Left forelimb (tissue), 1 donor: Measurements from ENCODE around the gene LYSMD3.

Source experiments
- DNase-seq: peaks from one replicate; pipeline ENCODE4 v3.0.0-alpha.2; 2018; ENCODE audit warnings: low spot score

The LYSMD3 gene

DNA sequence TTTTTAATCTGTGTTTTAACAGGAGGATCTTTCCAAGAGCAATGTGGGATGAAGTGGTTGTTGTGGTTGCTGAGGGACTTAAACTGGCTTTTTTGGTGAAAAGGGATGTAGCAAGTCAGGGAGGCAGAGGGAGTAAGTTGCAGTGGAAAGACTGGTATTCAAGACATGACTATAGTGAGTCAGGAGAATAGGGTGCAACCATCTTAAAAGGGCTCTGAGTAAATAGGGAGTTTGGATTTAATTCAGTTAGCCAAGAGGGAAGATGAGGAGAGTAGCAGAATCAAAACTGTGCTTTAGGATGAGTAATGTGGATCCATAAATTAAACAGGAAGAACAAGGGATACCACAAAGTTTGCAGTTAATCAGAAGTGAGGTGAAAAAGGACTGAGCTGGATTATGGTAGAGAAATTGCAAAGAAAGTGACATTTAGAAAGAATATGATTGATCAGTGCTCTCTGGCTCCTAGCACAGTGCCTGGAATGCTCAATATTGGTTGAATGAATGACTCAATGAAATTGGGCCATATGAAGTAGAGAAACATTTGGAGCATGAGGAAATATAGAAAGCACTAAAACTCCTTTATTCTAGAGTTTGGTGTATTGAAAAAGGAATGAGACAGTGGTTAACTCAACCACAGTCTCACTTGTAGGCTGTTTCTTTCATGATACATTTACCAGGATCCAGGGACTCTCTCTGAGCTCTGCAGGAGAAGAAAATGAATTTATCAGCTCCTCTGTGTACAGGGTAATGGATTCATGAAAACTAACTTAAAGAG lies 49.6 kb downstream of the LYSMD3 start:
- no peak for DNase-seq

GRCh38 chr5:90477621-90478215 lies 51.7 kb downstream of the LYSMD3 start:
- no peak for DNase-seq

- no peak for DNase-seq
Measured at GRCh38 chr5:90477073-90477472, 52.3 kb downstream of the LYSMD3 start.

DNA sequence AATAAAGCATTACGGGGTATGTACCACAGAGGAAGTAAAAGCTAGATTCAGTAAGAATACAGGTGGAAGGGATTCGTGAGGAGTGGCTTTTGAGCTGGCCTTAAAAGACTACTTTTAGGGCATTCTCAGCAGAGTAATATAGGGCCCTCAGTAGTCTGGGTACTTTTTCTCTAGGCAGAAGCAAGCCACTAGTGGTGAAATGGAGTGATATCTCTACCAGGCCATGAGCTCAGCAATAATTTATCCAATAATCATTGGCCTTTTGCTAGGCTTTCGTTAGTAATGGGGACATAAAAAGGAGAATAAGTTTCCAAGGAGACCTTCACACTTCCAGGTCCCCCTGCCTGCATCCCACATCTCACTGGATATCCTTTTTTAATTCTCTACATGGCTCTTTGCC lies 53.0 kb downstream of the LYSMD3 start:
- no peak for DNase-seq

- DNase-seq: no peak
Measured at GRCh38 chr5:90475436-90475980, 53.9 kb downstream of the LYSMD3 start.

DNA sequence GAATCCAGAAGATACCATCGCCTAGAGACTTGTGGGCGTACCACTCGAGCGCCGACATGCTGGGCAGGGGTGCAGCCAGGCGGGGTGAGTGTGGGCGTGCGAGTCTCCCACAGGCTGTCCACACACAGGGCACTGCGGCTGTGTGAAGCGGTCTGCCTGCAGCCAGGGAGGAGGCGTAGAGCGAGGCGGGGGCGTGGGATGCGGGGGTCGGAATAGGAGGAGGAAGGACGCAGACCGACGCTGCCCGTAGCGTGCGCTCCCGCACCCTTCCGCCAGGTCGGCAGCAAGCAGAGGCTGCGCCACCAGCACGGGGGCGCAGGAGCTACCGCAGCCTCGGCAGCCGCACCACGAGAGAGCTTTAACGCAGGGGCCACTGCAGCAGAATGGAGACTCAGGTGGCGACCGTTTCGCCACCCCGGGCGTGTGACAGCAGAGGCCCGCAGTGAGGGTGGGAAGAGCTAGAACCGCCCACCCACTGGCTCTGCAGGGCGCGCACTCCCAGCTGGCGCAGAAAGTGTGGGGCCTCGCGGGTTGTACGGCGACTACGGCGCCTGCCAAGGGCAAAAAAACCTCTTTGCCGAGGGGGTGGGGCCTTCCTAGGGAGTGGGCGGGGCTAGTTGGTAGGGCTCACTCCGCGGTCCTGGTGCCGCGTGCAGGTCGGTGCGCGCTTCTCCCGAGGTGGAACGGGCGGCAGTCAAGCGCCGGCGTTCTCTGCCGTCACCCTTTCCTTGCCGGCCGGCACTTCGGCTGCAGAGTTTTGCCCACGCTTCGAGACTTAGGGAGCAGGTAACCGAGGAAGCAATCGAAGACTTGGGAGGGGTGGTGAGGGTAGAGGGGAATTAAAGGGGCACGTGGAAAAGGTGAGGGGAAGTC lies 54.9 kb downstream of the LYSMD3 start, which contains the start of the genes MBLAC2 and POLR3G:
Gene MBLAC2 (minus strand): TSS at position 537 of the 873 bp plus-strand sequence. CDS start 479 bp downstream, at position 58.
Gene POLR3G (plus strand): TSS at position 630 of the 873 bp plus-strand sequence. CDS start 10,704 bp downstream, outside the sequence.
- peak; percentile 93 for DNase-seq

DNA sequence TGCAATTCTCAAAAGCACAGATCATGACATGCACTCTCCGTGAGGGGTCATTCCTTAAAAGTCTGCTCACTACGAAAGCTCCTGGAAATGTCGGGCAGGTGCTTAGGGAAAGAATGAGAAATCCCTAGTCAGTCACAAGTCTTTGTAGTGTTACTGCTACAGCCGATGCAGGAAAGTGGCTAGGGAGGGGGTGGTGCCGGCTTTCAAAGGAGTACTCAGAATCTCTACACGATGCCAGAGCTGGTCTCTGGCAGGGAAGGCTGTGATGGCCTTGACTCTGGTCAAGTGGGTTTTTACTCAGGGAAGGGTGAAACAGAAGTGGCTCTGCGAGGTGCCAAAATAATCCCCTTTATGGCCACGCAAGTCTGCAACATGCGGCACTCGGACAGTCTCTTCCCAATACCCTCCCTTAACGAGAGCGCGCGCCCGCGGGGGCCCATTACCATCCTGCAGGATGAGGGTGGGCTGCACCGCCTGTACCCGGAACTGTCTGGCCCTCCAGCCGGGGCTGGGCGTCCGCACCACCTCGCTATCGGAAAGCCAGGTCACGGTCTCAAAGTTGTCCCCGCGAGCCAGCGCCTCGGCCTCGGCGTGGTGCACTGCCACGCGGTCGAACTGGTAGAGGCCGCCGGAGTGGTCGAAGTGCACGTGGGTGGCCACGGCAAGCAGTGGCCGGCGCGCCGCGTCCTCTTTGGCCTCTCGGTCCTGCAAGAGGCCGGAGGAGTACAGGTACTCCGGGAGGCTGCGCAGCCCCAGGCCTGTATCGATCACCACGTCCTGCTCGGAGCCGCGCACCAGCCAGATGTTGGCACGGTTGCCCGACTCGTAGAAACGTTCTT lies 55.8 kb downstream of the LYSMD3 start:
- no peak for DNase-seq

DNA sequence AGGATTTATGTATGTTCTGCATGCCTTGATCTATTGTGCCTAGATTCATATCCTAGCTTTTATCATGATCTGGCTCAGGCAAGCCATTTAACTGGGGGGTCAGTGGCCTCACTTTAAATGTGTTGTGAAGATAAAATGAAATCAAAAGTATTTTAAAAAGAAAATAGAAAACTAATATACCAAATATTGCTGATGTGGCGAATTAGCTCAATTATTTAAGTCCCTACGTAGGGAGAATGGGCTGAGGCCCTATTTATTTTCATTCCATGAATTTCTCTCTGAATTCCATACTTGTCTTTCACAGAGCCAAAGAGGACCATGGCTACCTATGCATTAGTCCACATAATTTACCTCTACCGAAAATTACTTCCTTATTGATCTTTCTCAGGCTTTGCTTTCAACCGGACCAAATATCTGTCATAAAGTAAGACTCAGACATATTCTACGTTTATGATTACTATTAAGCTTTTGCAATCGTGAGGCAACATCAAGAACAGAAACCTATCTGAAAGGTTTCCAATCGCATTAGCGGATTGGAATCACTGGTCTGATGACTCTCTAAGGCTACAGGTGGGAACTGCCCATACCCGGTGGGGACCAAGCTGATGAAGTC lies 56.5 kb downstream of the LYSMD3 start:
- DNase-seq: no peak
